CD4-positive, alpha-beta T cell treated with Interferon gamma for 1 hour (primary cell): Measurements from ENCODE around the gene DNM2.
"Not testable (repeated sequence)": the region's sequence is repeated elsewhere in the genome, so short reads cannot be mapped to it uniquely, and the experiment has no call there.

Experiments used
- DNase-seq: peaks from one replicate; pipeline ENCODE4 v3.0.0-alpha.2; 2020

Gene DNM2

DNA sequence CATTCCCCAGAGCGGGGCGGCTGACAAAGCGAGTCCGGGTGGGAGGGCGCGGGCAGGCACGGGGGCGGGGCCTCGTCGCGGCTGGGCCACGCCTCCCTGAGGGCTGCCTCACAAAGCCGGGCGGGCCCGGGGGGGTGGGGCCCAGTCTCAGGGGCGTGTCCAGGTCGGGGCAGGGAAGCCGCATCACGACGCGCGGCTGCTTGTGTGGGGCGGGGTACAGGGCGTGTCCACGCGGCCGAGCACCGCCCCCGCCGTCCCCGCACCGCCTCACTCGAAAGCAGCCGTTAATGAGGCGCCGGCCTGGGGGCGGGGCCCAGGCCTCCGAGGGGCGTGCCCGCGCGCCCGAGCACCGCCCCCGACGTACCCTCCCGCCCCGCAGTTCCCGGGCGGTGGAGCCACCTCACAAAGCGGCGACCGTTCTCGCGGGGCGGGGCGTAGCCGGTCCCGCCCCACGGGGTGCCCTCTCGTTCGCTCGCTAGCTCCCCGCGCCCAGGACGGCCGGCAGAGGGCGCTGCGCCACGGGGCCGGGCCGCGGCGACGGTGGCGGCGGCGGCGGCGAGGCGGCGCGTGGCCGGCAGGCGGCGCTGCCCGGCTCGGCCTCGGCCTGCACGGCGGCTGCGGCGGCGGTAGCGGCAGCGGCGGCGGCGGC, 153.2 kb downstream of the DNM2 start, which contains the start of gene CARM1:
TSS of gene CARM1 (plus strand) at position 599 of the 649 bp plus-strand sequence. CDS start 150 bp downstream, outside the sequence.
- DNase-seq, result peak; percentile 98

DNA sequence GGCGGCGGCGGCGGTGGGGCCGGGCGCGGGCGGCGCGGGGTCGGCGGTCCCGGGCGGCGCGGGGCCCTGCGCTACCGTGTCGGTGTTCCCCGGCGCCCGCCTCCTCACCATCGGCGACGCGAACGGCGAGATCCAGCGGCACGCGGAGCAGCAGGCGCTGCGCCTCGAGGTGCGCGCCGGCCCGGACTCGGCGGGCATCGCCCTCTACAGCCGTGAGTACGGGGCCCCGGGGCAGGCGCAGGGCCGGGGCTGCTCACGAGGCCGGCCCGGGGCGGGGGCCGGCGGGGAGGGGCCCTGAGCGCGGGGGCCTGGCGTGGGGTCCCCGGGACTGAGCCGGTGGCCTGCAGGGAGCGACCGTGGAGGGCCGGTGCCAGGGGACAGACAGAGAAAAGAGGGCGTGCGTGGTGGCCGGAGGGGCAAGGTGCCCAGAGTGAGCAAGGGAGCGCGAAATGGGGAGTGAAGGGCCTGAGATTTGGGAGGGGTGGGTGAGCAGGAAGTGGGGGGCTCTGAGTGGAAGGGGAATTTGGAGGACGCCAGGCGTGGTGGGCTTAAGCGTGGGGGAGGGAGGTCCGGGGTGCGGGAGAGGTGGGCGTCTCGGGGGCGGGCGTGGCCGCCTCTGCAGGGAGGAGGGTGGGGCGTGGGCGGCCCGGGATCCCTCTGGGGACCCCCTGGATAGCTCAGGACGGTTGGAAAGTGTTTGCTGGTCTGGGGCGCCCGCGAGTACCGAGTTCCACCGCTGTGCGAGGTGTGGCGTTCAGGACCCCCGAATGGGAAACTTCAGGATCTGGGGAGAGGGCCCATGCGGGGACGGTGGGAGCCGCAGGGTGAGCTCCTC, 154.0 kb downstream of the DNM2 start:
- no peak for DNase-seq

- no peak for DNase-seq
Observed at GRCh38 chr19:10872546-10873107, 154.7 kb downstream of the DNM2 start.

- no peak for DNase-seq
Observed at GRCh38 chr19:10874024-10874423, 156.1 kb downstream of the DNM2 start.

DNA sequence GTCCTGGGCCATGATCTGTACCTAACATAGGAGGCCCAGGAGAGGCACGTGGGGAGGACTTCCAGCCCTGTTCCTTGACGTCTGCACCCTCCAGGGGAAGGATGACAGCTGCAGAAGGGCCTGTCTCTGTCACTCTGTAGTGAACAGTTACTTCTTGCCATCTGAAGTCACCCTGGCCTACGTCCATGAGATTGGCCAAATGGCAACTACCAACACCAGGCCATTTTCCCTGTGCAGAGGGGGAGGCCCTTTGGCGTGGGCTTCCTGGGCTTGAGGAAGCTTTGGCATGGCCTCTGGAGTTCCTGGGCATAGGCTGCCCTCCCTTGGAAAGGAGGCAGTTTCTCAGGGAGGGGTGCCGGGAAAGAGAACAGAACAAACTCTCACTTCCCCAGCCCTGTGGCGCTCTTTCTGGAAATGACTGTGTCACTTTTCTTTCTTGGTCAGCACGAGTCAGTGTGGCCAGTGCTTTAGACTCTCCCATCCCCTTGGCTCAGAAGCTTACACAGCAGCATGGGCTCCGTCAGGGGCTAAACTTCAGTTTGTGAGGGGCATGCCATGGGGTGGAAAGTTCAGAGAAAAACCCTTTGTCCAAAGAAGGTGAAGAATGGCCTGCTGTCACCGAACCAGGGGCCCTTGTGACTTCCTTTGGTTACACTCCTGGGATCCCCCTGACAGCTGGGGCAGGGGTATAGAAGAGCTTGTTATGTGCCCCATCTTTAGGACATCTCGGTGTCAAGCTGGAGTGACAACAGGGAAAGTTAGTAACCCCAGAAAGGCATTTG, 158.8 kb downstream of the DNM2 start:
- peak; percentile 29 for DNase-seq

DNA sequence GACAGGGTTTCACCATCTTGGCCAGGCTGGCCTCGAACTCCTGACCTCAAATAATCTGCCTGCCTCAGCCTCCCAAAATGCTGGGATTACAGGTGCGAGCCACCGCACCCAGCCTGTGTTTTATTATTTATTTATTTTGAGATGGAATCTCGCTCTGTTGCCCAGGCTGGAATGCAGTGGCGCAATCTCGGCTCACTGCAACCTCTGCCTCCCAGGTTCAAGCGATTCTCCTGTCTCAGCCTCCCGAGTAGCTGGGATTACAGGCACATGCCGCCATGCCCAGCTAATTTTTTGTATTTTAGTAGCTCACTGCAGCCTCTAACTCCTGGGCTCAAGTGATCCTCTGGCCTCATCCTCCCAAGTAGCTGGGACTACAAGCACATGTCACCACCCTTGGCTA, 159.7 kb downstream of the DNM2 start:
- not testable (repeated sequence) for DNase-seq

DNA sequence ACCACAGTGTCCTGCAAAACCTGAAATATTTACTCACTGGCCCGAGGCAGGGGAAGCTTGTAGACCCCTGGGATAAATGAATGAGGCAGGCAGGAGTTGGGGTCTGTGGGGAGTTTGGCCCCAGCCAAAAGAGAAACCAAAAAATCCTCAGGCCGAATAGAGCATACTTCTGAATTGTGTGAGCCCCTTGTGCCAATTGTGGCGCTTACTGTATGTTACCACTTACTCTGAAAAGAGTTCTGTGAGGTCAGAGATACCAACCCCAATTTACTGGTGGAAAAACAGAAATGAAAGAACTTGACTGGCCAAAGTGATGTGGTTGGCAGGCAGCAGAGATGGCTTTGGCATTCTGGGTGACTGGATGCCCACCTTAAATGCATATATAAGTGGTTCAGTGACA, 160.4 kb downstream of the DNM2 start:
- DNase-seq, result no peak
